Gastroesophageal sphincter (tissue), 3 donors: ENCODE measurements around the gene TFEB.

Experiments used
- EP300 ChIP-seq: sonication (generic); formaldehyde crosslinking; IDR thresholded peaks from one replicate; pipeline ENCODE4 v1.6.1; 2017; ENCODE audit warnings: antibody characterized with exemption, mild to moderate bottlenecking
- TF ChIP-seq, protein P1 (sequence below), 4 experiments: fragments of 200-600 bp in 2 of 4; fragments of 450-650 bp in 2 of 4; sonication (generic) in 1 of 4; IDR thresholded peaks; one replicate each; pipeline ENCODE4 v1.5.1; 2017 to 2019; ENCODE audit warnings: antibody characterized with exemption in 4 of 4, mild to moderate bottlenecking in 2 of 4, moderate library complexity in 2 of 4

DNA sequence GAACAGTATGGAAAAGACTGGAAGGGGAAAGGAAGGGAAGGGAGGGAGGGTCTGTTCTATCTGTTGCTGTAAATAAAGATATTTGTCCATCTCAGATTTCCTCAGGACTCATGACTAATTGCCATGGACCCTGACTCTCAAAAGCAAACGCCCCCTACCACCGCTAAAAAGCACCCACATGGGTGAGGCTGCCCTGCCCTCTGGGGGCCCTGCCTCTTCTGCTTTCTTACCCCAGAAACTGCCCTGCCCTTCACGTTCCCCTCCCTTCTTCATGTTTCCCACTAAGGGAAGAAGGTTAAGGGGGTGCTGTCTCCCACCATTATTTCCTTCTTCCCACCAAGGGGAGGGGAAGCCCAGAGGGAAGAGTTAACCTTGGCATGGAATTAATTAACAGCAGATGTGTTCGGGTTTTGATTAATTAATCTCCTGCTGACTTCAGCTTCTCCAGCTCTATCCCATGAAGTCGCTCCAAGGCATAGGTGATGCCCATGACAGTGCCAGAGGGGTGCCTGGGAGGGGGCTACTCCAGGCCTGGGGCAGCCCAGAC is 81.2 kb downstream of the TFEB start:
- TF ChIP-seq, protein P1, sequence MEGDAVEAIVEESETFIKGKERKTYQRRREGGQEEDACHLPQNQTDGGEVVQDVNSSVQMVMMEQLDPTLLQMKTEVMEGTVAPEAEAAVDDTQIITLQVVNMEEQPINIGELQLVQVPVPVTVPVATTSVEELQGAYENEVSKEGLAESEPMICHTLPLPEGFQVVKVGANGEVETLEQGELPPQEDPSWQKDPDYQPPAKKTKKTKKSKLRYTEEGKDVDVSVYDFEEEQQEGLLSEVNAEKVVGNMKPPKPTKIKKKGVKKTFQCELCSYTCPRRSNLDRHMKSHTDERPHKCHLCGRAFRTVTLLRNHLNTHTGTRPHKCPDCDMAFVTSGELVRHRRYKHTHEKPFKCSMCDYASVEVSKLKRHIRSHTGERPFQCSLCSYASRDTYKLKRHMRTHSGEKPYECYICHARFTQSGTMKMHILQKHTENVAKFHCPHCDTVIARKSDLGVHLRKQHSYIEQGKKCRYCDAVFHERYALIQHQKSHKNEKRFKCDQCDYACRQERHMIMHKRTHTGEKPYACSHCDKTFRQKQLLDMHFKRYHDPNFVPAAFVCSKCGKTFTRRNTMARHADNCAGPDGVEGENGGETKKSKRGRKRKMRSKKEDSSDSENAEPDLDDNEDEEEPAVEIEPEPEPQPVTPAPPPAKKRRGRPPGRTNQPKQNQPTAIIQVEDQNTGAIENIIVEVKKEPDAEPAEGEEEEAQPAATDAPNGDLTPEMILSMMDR (IDR thresholded peaks at IDR 0.05): no peak
- no peak for TF ChIP-seq EP300
